CD14-positive monocyte (primary cell): ENCODE data around the gene GDF10. TPM values are rescaled to one million over a fixed set of nuclear protein-coding genes. Genes with fewer than 3 reads are reported as not detected.
A peak's percentile ranks its signal among the peaks of the same experiment; 100 is the strongest.

Source experiments
- DNase-seq, 3 donors: peaks; one replicate each; pipeline ENCODE4 v3.0.0-alpha.2; 2011 to 2022
- H2AFZ ChIP-seq: 2 replicates; pipeline ENCODE4 v1.6.0; 2012; ENCODE audit warnings: mild to moderate bottlenecking, low read depth, low read length, inconsistent platforms; ENCODE audit not compliant: insufficient read depth, poor library complexity, severe bottlenecking
- H3K27ac ChIP-seq, 2 donors: 1 replicate in 1 of 2; 2 replicates in 1 of 2; pipeline ENCODE4 v1.5.1; 2012 to 2013; ENCODE audit warnings: low read length in 2 of 2, control low read depth in 1 of 2, inconsistent platforms in 1 of 2, low read depth in 1 of 2, mild to moderate bottlenecking in 1 of 2
- H3K27me3 ChIP-seq, 2 donors: one replicate each; pipeline versions ENCODE4 v1.6.0 to v1.6.1; 2011 to 2013; ENCODE audit warnings: low read length in 2 of 2; ENCODE audit not compliant: control insufficient read depth in 2 of 2, insufficient read depth in 2 of 2
- H3K36me3 ChIP-seq, 2 donors: replicated peaks in 1 of 2; 1 replicate in 1 of 2; 2 replicates in 1 of 2; pipeline versions ENCODE4 v1.5.1 to v1.6.1; 2012 to 2013; ENCODE audit warnings: low read length in 2 of 2, control low read depth in 1 of 2, inconsistent platforms in 1 of 2, mild to moderate bottlenecking in 1 of 2; ENCODE audit not compliant: insufficient read depth in 2 of 2, control insufficient read depth in 1 of 2
- H3K4me1 ChIP-seq, 2 donors: 1 replicate in 1 of 2; 2 replicates in 1 of 2; pipeline versions ENCODE4 v1.5.1 to v1.6.1; 2012 to 2013; ENCODE audit warnings: low read length in 2 of 2, control low read depth in 1 of 2, inconsistent platforms in 1 of 2, mild to moderate bottlenecking in 1 of 2, moderate library complexity in 1 of 2; ENCODE audit not compliant: insufficient read depth in 2 of 2, control insufficient read depth in 1 of 2
- H3K4me2 ChIP-seq: replicated peaks from 2 replicates; pipeline ENCODE3; 2012; ENCODE audit warnings: low read length, moderate library complexity, mild to moderate bottlenecking; ENCODE audit not compliant: poor library complexity, severe bottlenecking; ENCODE audit errors: extremely low read depth
- H3K4me3 ChIP-seq, 3 experiments: fragments of 200-600 bp in 1 of 3; sonication (generic) in 1 of 3; replicated peaks in 1 of 3; 1 replicate in 2 of 3; 2 replicates in 1 of 3; pipeline ENCODE4 v1.5.1; 2011 to 2013; ENCODE audit warnings: low read length in 3 of 3, mild to moderate bottlenecking in 3 of 3, control low read depth in 2 of 3, low read depth in 2 of 3, inconsistent platforms in 1 of 3, moderate library complexity in 1 of 3
- H3K79me2 ChIP-seq: 2 replicates; pipeline ENCODE4 v1.6.0; 2012; ENCODE audit warnings: mild to moderate bottlenecking, control low read depth, inconsistent platforms, low read length, moderate library complexity; ENCODE audit not compliant: insufficient read depth
- H3K9ac ChIP-seq: 2 replicates; pipeline ENCODE4 v1.6.0; 2017; ENCODE audit warnings: low read length, mild to moderate bottlenecking; ENCODE audit not compliant: insufficient read depth, poor library complexity, severe bottlenecking
- H3K9me3 ChIP-seq, 2 donors: replicated peaks in 1 of 2; 1 replicate in 1 of 2; 2 replicates in 1 of 2; pipeline versions ENCODE4 v1.5.1 to v1.6.1; 2012 to 2013; ENCODE audit warnings: low read length in 2 of 2, control low read depth in 1 of 2; ENCODE audit not compliant: control insufficient read depth in 1 of 2, insufficient read depth in 1 of 2
- H4K20me1 ChIP-seq: 2 replicates; pipeline ENCODE4 v1.6.0; 2012; ENCODE audit warnings: mild to moderate bottlenecking, low read length, control low read depth, moderate library complexity; ENCODE audit not compliant: insufficient read depth
- H3K27ac Mint-ChIP-seq, 7 donors: one replicate each; pipeline ENCODE4 v1.8.0; 2020; ENCODE audit warnings: mild to moderate bottlenecking in 7 of 7, mixed read lengths in 7 of 7, moderate library complexity in 6 of 7, inconsistent platforms in 2 of 7
- H3K27me3 Mint-ChIP-seq, 3 donors: one replicate each; pipeline ENCODE4 v1.8.0; 2021 to 2022; ENCODE audit warnings: low read depth in 3 of 3, mild to moderate bottlenecking in 3 of 3, mixed read lengths in 3 of 3, moderate library complexity in 3 of 3, inconsistent platforms in 1 of 3
- H3K36me3 Mint-ChIP-seq, 2 donors: one replicate each; pipeline ENCODE4 v1.8.0; 2020; ENCODE audit warnings: mixed read lengths in 2 of 2, inconsistent platforms in 1 of 2, mild to moderate bottlenecking in 1 of 2
- H3K4me1 Mint-ChIP-seq: one replicate; pipeline ENCODE4 v1.8.0; 2020; ENCODE audit warnings: mild to moderate bottlenecking, mixed read lengths
- H3K4me3 Mint-ChIP-seq, 2 donors: one replicate each; pipeline ENCODE4 v1.8.0; 2020; ENCODE audit warnings: mild to moderate bottlenecking in 2 of 2, mixed read lengths in 2 of 2, moderate library complexity in 1 of 2
- H3K9me3 Mint-ChIP-seq, 7 donors: one replicate each; pipeline ENCODE4 v1.8.0; 2020 to 2022; ENCODE audit warnings: mixed read lengths in 7 of 7, mild to moderate bottlenecking in 6 of 7, moderate library complexity in 6 of 7, inconsistent platforms in 2 of 7
- CTCF ChIP-seq: fragments of 200-600 bp; IDR thresholded peaks from one replicate; pipeline ENCODE4 v1.8.0; 2022; ENCODE audit warnings: antibody characterized with exemption, mild to moderate bottlenecking
- WGBS: methylation state at CpG from one replicate; pipeline ENCODE4 v1.1.5; 2013; ENCODE audit warnings: missing lambda C conversion rate; ENCODE audit not compliant: insufficient coverage; 5-methylcytosine and 5-hydroxymethylcytosine counted together
- intact Hi-C, 2 donors: fragments of 100-400 bp; cut with micrococcal nuclease; formaldehyde crosslinking; loops; one replicate each; pipeline versions ENCODE4 v1.15.0 to v1.15.1; 2023
- polyA plus RNA-seq, 3 donors: library from polyadenylated mRNA; depleted of rRNA in 1 of 3; unstranded in 2 of 3; stranded (reverse) in 1 of 3; fragments of 300-500 nt in 2 of 3; fragments of >200 nt in 1 of 3; fragmentation: Illumina TruSeq in 2 of 3; gene quantifications; 1 replicate in 2 of 3; 2 replicates in 1 of 3; pipeline ENCODE4 v1.2.3, GENCODE V29; 2012 to 2021

Gene GDF10
- polyA plus RNA-seq, 3 donors, result not detected

GRCh38 chr10:47277352-47278151, 22.4 kb upstream of the GDF10 start:
- Histone ChIP-seq H3K4me2 (no peak overlapping the region), H3K36me3 (no peaks in the 10 kb centered on the region), H3K79me2 (no peaks in the 10 kb centered on the region), H3K4me1 (no peaks in the 10 kb centered on the region), H3K9me3 (peaks cover 0 to 3% of the 10 kb centered on the region in 2 donors), H3K27ac (no peak overlapping the region), H2AFZ (no peak overlapping the region), H4K20me1 (no peaks in the 10 kb centered on the region), H3K4me3 (no peak overlapping the region), H3K9ac (no peak overlapping the region), H3K27me3 (no peaks in the 10 kb centered on the region)
- TF ChIP-seq CTCF, result no peak
- Mint-ChIP-seq H3K36me3 (no peaks in the 10 kb centered on the region), H3K4me1 (peaks cover 2% of the 10 kb centered on the region), H3K4me3 (no peak overlapping the region), H3K27me3 (peaks cover 2 to 7% (median 3%) of the 10 kb centered on the region in 3 donors), H3K9me3 (peaks cover 0 to 14% (median 6%) of the 10 kb centered on the region in 7 donors), H3K27ac (peak overlapping the region in 1 of 7 donors; percentile 65)
- intact Hi-C loops, result no loop called here
- DNase-seq, result no peak
- WGBS, result 82% methylated on average over 4 of the region's 7 CpGs

GRCh38 chr10:47278152-47278473, 21.9 kb upstream of the GDF10 start:
- WGBS, result 95% methylated on average over 15 of the region's 15 CpGs
- intact Hi-C loops, result no loop called here
- Histone ChIP-seq H3K4me2 (no peak overlapping the region), H3K27me3 (no peaks in the 10 kb centered on the region), H2AFZ (no peak overlapping the region), H3K36me3 (no peaks in the 10 kb centered on the region), H3K79me2 (no peaks in the 10 kb centered on the region), H4K20me1 (no peaks in the 10 kb centered on the region), H3K9ac (no peak overlapping the region), H3K27ac (no peak overlapping the region), H3K4me1 (no peaks in the 10 kb centered on the region), H3K9me3 (no peaks in the 10 kb centered on the region), H3K4me3 (no peak overlapping the region)
- H3K27me3 Mint-ChIP-seq, result peaks cover 2 to 10% (median 3%) of the 10 kb centered on the region in 3 donors
- H3K9me3 Mint-ChIP-seq, result peaks cover 0 to 9% (median 3%) of the 10 kb centered on the region in 7 donors
- no peak overlapping the region for H3K27ac Mint-ChIP-seq
- H3K4me1 Mint-ChIP-seq, result peaks cover 2% of the 10 kb centered on the region
- DNase-seq, result no peak
- H3K36me3 Mint-ChIP-seq, result no peaks in the 10 kb centered on the region
- no peak overlapping the region for H3K4me3 Mint-ChIP-seq
- TF ChIP-seq CTCF, result no peak
